OCI-LY7 (cell line): ENCODE data around the gene RUSF1. TPM values are rescaled to one million over a fixed set of nuclear protein-coding genes. Genes with fewer than 3 reads are reported as not detected.

ENCODE experiments used
- BruUV-seq: library from RNA; stranded (reverse); fragments of 400-500 nt; replicated peaks from 2 replicates; lab custom pipeline; 2021; lab: Mats Ljungman, UMichigan
- CTCF ChIA-PET: fragments of 300-600 bp; sonication (Branson Sonifier 250); formaldehyde crosslinking; loops from one replicate; lab custom pipeline; 2022; ENCODE audit warnings: antibody characterized with exemption; ENCODE audit not compliant: unreplicated experiment; lab: Charles Lee
- POLR2A ChIA-PET: fragments of 300-600 bp; sonication (Branson Sonifier 250); formaldehyde crosslinking; loops from one replicate; lab custom pipeline; 2022; ENCODE audit warnings: antibody characterized with exemption; lab: Charles Lee
- DNase-seq: peaks from one replicate; pipeline ENCODE4 v3.0.0-alpha.2; 2015; ENCODE audit warnings: low spot score
- H2AFZ ChIP-seq: fragments of 200-600 bp; sonication (generic), shearing (Covaris generic); 2 replicates; pipeline ENCODE4 v1.6.1; 2014; ENCODE audit warnings: mild to moderate bottlenecking, antibody characterized with exemption, low read length, moderate library complexity
- H3K27ac ChIP-seq: fragments of 200-600 bp; sonication (generic); 2 replicates; pipeline ENCODE4 v1.5.1; 2014; ENCODE audit warnings: mixed run types, low read depth, mild to moderate bottlenecking, moderate library complexity, low read length, inconsistent platforms; ENCODE audit not compliant: poor library complexity, severe bottlenecking
- H3K36me3 ChIP-seq: fragments of 200-600 bp; sonication (generic); 2 replicates; pipeline ENCODE4 v1.6.1; 2014; ENCODE audit warnings: mild to moderate bottlenecking, antibody characterized with exemption, low read length, moderate library complexity, mixed read lengths; ENCODE audit not compliant: insufficient read depth
- H3K4me1 ChIP-seq: fragments of 200-600 bp; sonication (generic); 2 replicates; pipeline ENCODE4 v1.5.1; 2014; ENCODE audit warnings: mild to moderate bottlenecking, low read length; ENCODE audit not compliant: insufficient read depth, poor library complexity, severe bottlenecking
- H3K4me2 ChIP-seq: fragments of 200-600 bp; sonication (generic); 2 replicates; pipeline ENCODE4 v1.6.1; 2014; ENCODE audit warnings: mild to moderate bottlenecking, low read length
- H3K4me3 ChIP-seq: fragments of 200-600 bp; sonication (generic); 2 replicates; pipeline ENCODE4 v1.5.1; 2014; ENCODE audit warnings: mild to moderate bottlenecking, low read depth, low read length; ENCODE audit not compliant: poor library complexity, severe bottlenecking
- H3K79me2 ChIP-seq: fragments of 200-600 bp; sonication (generic); 2 replicates; pipeline ENCODE4 v1.6.1; 2016; ENCODE audit warnings: low read depth, mild to moderate bottlenecking, low read length, moderate library complexity, mixed read lengths; ENCODE audit not compliant: insufficient read depth
- H3K9me2 ChIP-seq: fragments of 200-600 bp; sonication (generic); 2 replicates; pipeline ENCODE4 v1.6.1; 2016; ENCODE audit warnings: mild to moderate bottlenecking, low read length, mixed read lengths; ENCODE audit not compliant: insufficient read depth
- H3K9me3 ChIP-seq: fragments of 200-600 bp; sonication (generic); 2 replicates; pipeline ENCODE4 v1.6.1; 2014; ENCODE audit warnings: mild to moderate bottlenecking, mixed run types, low read length, mixed read lengths
- H4K20me1 ChIP-seq: fragments of 200-600 bp; sonication (generic); 2 replicates; pipeline ENCODE4 v1.6.1; 2014; ENCODE audit warnings: mild to moderate bottlenecking, antibody characterized with exemption, low read length, moderate library complexity, mixed read lengths; ENCODE audit not compliant: insufficient read depth
- EZH2phosphoT487 ChIP-seq: fragments of 200-600 bp; sonication (generic); IDR thresholded peaks from 2 replicates; pipeline ENCODE4 v1.6.1; 2018; ENCODE audit warnings: low read depth, borderline replicate concordance, mild to moderate bottlenecking, mixed run types, antibody characterized with exemption, low read length, moderate library complexity, mixed read lengths
- intact Hi-C: fragments of 100-400 bp; cut with micrococcal nuclease; formaldehyde crosslinking; loops from one replicate; pipeline ENCODE4 v1.10.0; 2022; ENCODE audit not compliant: unreplicated experiment
- total RNA-seq, 2 experiments: library from RNA; depleted of rRNA in 1 of 2; stranded (reverse); fragments of >200 nt in 1 of 2; shearing (Covaris generic) in 1 of 2; gene quantifications; 2 replicates each; pipeline ENCODE4 v1.2.3, GENCODE V29; 2014 to 2022
- TF ChIP-seq, protein P1 (sequence below): fragments of 200-600 bp; sonication (generic); conservative IDR thresholded peaks from 2 replicates; pipeline ENCODE4 v1.5.1; 2014; ENCODE audit warnings: mild to moderate bottlenecking, antibody characterized with exemption, low read length, moderate library complexity, mixed read lengths

Gene RUSF1
- total RNA-seq, 2 experiments from 2014 or later = 28.6 to 40.4 TPM

DNA sequence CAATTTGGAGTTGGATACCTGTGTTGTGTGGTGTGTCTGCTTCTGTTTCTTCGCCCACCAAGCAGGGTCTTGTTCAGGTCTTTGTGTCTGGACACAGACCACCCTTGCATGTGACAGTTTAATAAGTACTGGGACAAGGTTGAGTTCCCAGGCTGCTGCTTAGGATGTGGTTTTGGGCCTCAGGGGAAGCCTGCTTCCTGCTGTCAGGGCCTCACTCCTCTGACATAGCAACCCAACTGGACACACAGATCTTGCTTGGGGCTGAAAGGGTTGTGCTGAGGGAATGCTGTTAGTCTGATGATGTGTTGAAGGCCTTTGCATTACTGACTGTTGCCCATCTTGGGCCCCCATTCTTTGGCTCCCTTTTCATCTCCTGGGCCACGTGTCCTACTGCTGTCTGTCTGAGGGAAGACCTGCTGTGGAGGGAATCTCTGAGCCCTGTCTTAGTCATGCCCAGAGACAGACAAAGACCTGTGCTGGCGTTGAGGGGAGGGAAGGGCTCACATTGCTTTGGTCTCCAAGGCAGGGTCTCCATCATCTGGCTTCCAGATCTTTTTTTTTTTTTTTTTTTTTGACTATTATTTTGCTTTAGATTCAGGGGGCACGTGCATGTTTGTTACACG lies 40.9 kb downstream of the RUSF1 start:
- CTCF ChIA-PET = no interaction called here
- Histone ChIP-seq H3K36me3 (no peaks in the 10 kb centered on the region), H3K79me2 (no peaks in the 10 kb centered on the region), H3K4me1 (peaks cover 10% of the 10 kb centered on the region), H2AFZ (no peak overlapping the region), H3K9me2 (no peaks in the 10 kb centered on the region), H4K20me1 (no peaks in the 10 kb centered on the region), H3K4me3 (no peak overlapping the region), H3K27ac (no peak overlapping the region), H3K4me2 (peak overlapping the region; percentile 39), H3K9me3 (no peaks in the 10 kb centered on the region)
- POLR2A ChIA-PET = no interaction called here
- peak; percentile 59 for DNase-seq
- BruUV-seq = no TSS peak
- no peak for TF ChIP-seq EZH2phosphoT487
- TF ChIP-seq, protein P1, sequence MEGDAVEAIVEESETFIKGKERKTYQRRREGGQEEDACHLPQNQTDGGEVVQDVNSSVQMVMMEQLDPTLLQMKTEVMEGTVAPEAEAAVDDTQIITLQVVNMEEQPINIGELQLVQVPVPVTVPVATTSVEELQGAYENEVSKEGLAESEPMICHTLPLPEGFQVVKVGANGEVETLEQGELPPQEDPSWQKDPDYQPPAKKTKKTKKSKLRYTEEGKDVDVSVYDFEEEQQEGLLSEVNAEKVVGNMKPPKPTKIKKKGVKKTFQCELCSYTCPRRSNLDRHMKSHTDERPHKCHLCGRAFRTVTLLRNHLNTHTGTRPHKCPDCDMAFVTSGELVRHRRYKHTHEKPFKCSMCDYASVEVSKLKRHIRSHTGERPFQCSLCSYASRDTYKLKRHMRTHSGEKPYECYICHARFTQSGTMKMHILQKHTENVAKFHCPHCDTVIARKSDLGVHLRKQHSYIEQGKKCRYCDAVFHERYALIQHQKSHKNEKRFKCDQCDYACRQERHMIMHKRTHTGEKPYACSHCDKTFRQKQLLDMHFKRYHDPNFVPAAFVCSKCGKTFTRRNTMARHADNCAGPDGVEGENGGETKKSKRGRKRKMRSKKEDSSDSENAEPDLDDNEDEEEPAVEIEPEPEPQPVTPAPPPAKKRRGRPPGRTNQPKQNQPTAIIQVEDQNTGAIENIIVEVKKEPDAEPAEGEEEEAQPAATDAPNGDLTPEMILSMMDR = no peak
- intact Hi-C loops = no loop called here

DNA sequence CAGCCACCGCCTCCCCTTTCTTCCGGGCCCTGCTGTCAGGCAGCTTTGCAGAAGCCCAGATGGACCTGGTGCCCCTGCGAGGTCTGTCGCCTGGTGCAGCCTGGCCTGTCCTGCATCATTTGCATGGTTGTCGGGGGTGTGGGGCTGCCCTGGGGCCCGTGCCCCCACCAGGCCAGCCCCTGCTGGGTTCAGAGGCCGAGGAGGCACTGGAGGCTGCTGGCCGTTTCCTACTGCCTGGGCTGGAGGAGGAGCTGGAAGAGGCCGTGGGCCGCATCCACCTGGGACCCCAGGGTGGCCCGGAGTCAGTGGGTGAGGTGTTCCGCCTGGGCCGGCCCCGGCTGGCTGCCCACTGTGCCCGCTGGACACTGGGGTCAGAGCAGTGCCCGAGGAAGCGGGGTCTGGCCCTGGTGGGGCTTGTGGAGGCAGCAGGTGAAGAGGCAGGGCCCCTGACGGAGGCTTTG lies 41.8 kb downstream of the RUSF1 start:
- TF ChIP-seq, protein P1 = no peak
- Histone ChIP-seq H3K4me1 (peaks cover 10% of the 10 kb centered on the region), H3K9me2 (no peaks in the 10 kb centered on the region), H3K4me3 (no peak overlapping the region), H4K20me1 (no peaks in the 10 kb centered on the region), H3K36me3 (no peaks in the 10 kb centered on the region), H3K27ac (no peak overlapping the region), H3K4me2 (no peak overlapping the region), H3K9me3 (no peaks in the 10 kb centered on the region), H2AFZ (no peak overlapping the region), H3K79me2 (no peaks in the 10 kb centered on the region)
- no peak for DNase-seq
- POLR2A ChIA-PET = no interaction called here
- intact Hi-C loops = no loop called here
- BruUV-seq = no TSS peak
- CTCF ChIA-PET = no interaction called here

DNA sequence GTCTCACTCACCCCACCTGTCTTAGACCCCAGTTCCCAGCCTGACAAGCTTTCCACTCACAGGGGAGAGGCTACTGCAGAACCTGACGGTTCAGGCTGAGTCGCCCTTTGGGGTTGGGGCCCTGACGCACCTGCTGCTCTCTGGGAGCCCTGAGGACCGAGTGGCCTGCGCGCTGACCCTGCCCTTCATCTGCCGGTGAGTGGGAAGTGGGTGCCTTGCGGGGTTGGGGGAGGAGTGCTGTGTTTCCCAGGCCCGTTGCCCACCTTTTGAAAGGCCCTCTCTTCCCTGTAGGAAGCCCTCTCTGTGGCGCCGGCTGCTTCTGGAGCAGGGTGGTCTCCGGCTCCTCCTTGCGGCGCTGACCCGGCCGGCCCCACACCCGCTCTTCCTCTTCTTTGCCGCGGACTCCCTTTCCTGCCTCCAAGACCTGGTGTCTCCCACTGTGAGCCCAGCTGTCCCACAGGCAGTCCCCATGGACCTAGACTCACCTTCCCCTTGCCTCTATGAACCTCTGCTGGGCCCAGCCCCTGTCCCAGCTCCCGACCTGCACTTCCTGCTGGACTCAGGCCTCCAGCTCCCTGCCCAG lies 42.3 kb downstream of the RUSF1 start:
- H2AFZ ChIP-seq = no peak overlapping the region
- no peaks in the 10 kb centered on the region for H3K9me2 ChIP-seq
- ChIA-PET POLR2A (no interaction called here), CTCF (no interaction called here)
- H3K9me3 ChIP-seq = no peaks in the 10 kb centered on the region
- H3K79me2 ChIP-seq = no peaks in the 10 kb centered on the region
- H4K20me1 ChIP-seq = peaks cover 4% of the 10 kb centered on the region; the same call in 1 of the 2 replicates
- H3K4me2 ChIP-seq = no peak overlapping the region
- TF ChIP-seq, protein P1 = no peak
- no peak for TF ChIP-seq EZH2phosphoT487
- no peak for DNase-seq
- H3K4me3 ChIP-seq = no peak overlapping the region
- BruUV-seq = no TSS peak
- H3K27ac ChIP-seq = no peak overlapping the region
- H3K36me3 ChIP-seq = no peaks in the 10 kb centered on the region
- peaks cover 10% of the 10 kb centered on the region for H3K4me1 ChIP-seq
- intact Hi-C loops = no loop called here
